HG03066 (cell line): ENCODE results near the gene SYNGAP1.
"Not testable (repeated sequence)": the region's sequence is repeated elsewhere in the genome, so short reads cannot be mapped to it uniquely, and the experiment has no call there.

ENCODE experiments used
- ATAC-seq: cut with Tn5 transposase; IDR thresholded peaks from one replicate; pipeline ENCODE4 v1.9.1; 2021; ENCODE audit warnings: low read depth; ENCODE audit not compliant: unreplicated experiment

The SYNGAP1 gene

GRCh38 chr6:33399881-33400280 is 20.0 kb upstream of the SYNGAP1 start:
- not testable (repeated sequence) for ATAC-seq

- ATAC-seq, result no peak
These were observed 15.0 kb upstream of the SYNGAP1 start for GRCh38 chr6:33404884-33405283.

- no peak for ATAC-seq
These were observed 14.4 kb upstream of the SYNGAP1 start for GRCh38 chr6:33405386-33405940.

- no peak for ATAC-seq
These were observed 13.7 kb upstream of the SYNGAP1 start for GRCh38 chr6:33406126-33406525.

- ATAC-seq, result no peak
These were observed 12.6 kb upstream of the SYNGAP1 start for GRCh38 chr6:33407132-33407718.

- ATAC-seq, result peak; percentile 82
These were observed 9.7 kb upstream of the SYNGAP1 start for GRCh38 chr6:33410050-33410710.

- peak; percentile 28 for ATAC-seq
These were observed 8.9 kb upstream of the SYNGAP1 start, which contains the start of gene PHF1 for GRCh38 chr6:33410711-33411631. TSS of gene PHF1 (plus strand) at chr6:33411014. CDS start at chr6:33412264, 1,250 bp downstream.

- no peak for ATAC-seq
These were observed 8.2 kb upstream of the SYNGAP1 start for GRCh38 chr6:33411632-33412005.

- ATAC-seq, result no peak
These were observed 7.5 kb upstream of the SYNGAP1 start for GRCh38 chr6:33412140-33413009.

- no peak for ATAC-seq
These were observed 6.4 kb upstream of the SYNGAP1 start for GRCh38 chr6:33413241-33414120.

GRCh38 chr6:33414592-33415271 is 5.1 kb upstream of the SYNGAP1 start:
- ATAC-seq, result no peak

GRCh38 chr6:33415831-33416230 is 4.0 kb upstream of the SYNGAP1 start:
- no peak for ATAC-seq

- ATAC-seq, result no peak
These were observed 3.3 kb upstream of the SYNGAP1 start for GRCh38 chr6:33416386-33417127.

- no peak for ATAC-seq
These were observed 2.5 kb upstream of the SYNGAP1 start for GRCh38 chr6:33417128-33417902.

GRCh38 chr6:33417903-33418689 is 1.8 kb upstream of the SYNGAP1 start, which contains the start of gene CUTA:
TSS of gene CUTA (minus strand) at chr6:33418107. CDS start at chr6:33418000, 107 bp downstream.
- ATAC-seq, result peak; percentile 77

GRCh38 chr6:33418690-33419291 is 1.1 kb upstream of the SYNGAP1 start:
- ATAC-seq, result no peak
